ENCODE data around the gene BMF. TPM values are rescaled to one million over a fixed set of nuclear protein-coding genes. Genes with fewer than 3 reads are reported as not detected.

The BMF gene
- total RNA-seq, 2 experiments from 2014 or later = 4.8 to 11.1 TPM

DNA sequence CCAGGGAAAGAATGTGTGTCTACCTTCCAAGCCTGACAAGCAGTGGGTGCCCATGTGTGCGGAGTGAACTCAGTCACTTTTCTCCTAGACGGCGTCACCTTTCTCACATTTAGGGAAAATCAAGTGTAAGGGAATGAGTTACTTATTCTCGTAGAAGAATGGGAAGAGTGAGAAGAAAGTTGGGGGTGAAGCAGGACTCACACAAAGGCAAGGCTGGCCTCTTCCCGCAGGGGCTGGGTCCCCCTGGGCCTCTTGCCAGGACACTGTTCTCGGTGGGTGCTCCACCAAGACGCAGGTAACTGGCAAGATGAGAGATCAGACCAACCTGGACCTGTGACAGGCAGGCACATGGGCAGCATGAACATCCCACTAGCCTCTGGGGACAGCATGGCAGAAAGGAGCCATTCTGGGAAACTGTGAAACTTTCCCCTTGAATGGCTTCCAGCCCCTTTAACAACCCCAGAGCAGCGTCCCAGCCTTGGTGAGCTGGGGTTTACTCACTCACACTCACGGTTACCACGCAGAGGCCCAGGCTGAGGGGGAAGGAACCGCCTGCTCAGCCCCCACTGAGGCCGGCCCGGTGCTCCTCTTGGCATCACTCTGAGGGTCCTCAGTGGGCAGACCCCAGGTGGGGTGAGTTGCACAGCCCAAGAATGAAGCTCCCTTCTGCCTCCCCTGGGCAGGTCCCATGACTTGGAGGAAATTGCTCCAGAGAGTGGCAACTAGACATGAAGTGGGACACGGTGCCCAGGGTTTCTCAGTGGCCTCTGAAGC is 54.7 kb downstream of the BMF start:
- H3K27ac ChIP-seq (ENCODE audit: low read depth, low read length, poor library complexity, severe bottlenecking) = peak overlapping the region; percentile 31
- POLR2A ChIA-PET = interaction anchor here (0.5 to 3.5 kb wide), 9 partner anchors 8 to 60 kb away, joined by 3 to 10 read pairs (median 4); no protein-coding TSS in a partner anchor
- peaks cover 70% of the 10 kb centered on the region for H3K4me1 ChIP-seq (ENCODE audit: insufficient read depth, low read length, poor library complexity, severe bottlenecking)
- peak overlapping the region; percentile 71 for H3K4me2 ChIP-seq (ENCODE audit: low read length)
- no peaks in the 10 kb centered on the region for H3K9me2 ChIP-seq (ENCODE audit: insufficient read depth, low read length)
- DNase-seq (ENCODE audit: low spot score) = no peak
- H4K20me1 ChIP-seq (ENCODE audit: insufficient read depth, low read length) = no peaks in the 10 kb centered on the region
- peak overlapping the region; percentile 22 for H3K4me3 ChIP-seq (ENCODE audit: low read depth, low read length, poor library complexity, severe bottlenecking)
- no peaks in the 10 kb centered on the region for H3K79me2 ChIP-seq (ENCODE audit: insufficient read depth, low read depth, low read length)
- no peak overlapping the region for H2AFZ ChIP-seq (ENCODE audit: low read length)
- CTCF ChIA-PET (ENCODE audit: unreplicated experiment) = interaction anchor here (2.3 kb wide), 1 partner anchor 42 kb away, joined by 7 read pairs; no protein-coding TSS in a partner anchor
- no peaks in the 10 kb centered on the region for H3K36me3 ChIP-seq (ENCODE audit: insufficient read depth, low read length)
- no peak for TF ChIP-seq EZH2phosphoT487 (IDR thresholded peaks at IDR 0.05; ENCODE audit: borderline replicate concordance, low read depth, low read length)
- no peak for TF ChIP-seq CTCF (conservative IDR thresholded peaks at IDR 0.05; ENCODE audit: low read length)
- BruUV-seq (replicated peaks) = no TSS peak
- no peaks in the 10 kb centered on the region for H3K9me3 ChIP-seq (ENCODE audit: low read length)
- intact Hi-C loops (cut with micrococcal nuclease; ENCODE audit: unreplicated experiment) = loop anchor here (2.0 to 5.0 kb wide), 2 partner anchors 45 to 268 kb away; partner anchors contain the start of gene INAFM2

DNA sequence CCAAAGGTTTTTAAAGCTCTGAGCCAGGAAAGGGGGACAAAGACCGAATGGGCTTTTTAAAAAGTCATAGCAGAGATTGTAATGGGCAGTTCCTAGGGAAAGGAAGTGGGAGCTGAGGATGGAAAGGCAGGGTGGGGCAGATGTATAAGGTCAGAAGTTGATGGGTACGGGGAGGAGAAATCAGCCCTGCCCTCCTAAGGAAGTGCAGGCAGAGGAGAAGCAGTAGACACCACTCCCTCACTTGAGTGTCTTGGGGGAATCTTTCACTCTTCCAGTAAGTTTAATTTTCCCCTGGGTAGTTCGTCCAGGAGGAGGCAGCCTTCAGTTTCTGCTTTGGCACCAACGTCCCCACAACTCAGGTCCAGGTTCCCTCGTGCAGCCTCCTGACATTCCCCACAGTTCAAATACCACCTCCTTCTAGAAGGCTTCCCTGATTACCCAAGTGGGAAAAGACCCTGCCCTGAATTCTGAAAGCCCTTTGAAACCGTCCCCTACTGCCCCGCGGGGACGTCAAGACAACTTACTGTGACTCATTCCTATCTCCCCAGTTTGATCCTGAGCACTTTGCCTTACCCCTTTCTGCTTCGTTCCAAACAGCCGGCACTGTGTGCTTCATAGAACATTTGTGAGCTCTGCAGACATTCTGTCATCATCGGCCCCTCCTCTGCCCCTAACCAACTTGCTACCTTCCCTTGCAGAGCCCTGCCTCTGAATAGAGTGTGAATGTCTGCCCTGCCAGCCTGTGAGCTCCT is 55.4 kb downstream of the BMF start:
- ChIA-PET POLR2A (interaction anchor here (0.6 to 3.5 kb wide), 7 partner anchors 9 to 54 kb away, joined by 3 to 10 read pairs (median 4); no protein-coding TSS in a partner anchor), CTCF (ENCODE audit: unreplicated experiment) (interaction anchor here (0.9 to 1.2 kb wide), 2 partner anchors 44 to 52 kb away, joined by 3 to 4 read pairs; no protein-coding TSS in a partner anchor)
- Histone ChIP-seq H3K9me3 (ENCODE audit: low read length) (no peaks in the 10 kb centered on the region), H3K27ac (ENCODE audit: low read depth, low read length, poor library complexity, severe bottlenecking) (no peak overlapping the region), H2AFZ (ENCODE audit: low read length) (no peak overlapping the region), H3K79me2 (ENCODE audit: insufficient read depth, low read depth, low read length) (no peaks in the 10 kb centered on the region), H4K20me1 (ENCODE audit: insufficient read depth, low read length) (no peaks in the 10 kb centered on the region), H3K4me2 (ENCODE audit: low read length) (peak overlapping the region; percentile 71), H3K9me2 (ENCODE audit: insufficient read depth, low read length) (no peaks in the 10 kb centered on the region), H3K36me3 (ENCODE audit: insufficient read depth, low read length) (no peaks in the 10 kb centered on the region), H3K4me3 (ENCODE audit: low read depth, low read length, poor library complexity, severe bottlenecking) (no peak overlapping the region), H3K4me1 (ENCODE audit: insufficient read depth, low read length, poor library complexity, severe bottlenecking) (peaks cover 70% of the 10 kb centered on the region)
- BruUV-seq (replicated peaks) = no TSS peak
- no peak for DNase-seq (ENCODE audit: low spot score)
- TF ChIP-seq CTCF (conservative IDR thresholded peaks at IDR 0.05; ENCODE audit: low read length) = 0 out of 2 replicates have a peak, but pooled peaks have one; percentile 37
- TF ChIP-seq EZH2phosphoT487 (IDR thresholded peaks at IDR 0.05; ENCODE audit: borderline replicate concordance, low read depth, low read length) = no peak
- intact Hi-C loops (cut with micrococcal nuclease; ENCODE audit: unreplicated experiment) = loop anchor here (5.0 kb wide), 1 partner anchor 269 kb away; the partner anchor contains the start of gene INAFM2
